Kidney epithelial cell (primary cell): ENCODE data around the gene PCGF1. TPM values are rescaled to one million over a fixed set of nuclear protein-coding genes. Genes with fewer than 3 reads are reported as not detected.

ENCODE experiments used
- DNase-seq: peaks from one replicate; pipeline ENCODE4 v3.0.0-alpha.2; 2010; ENCODE audit warnings: low read depth
- H3K27me3 ChIP-seq: 2 replicates; pipeline ENCODE4 v1.6.0; 2011; ENCODE audit warnings: low read length; ENCODE audit not compliant: control insufficient read depth, insufficient read depth
- H3K36me3 ChIP-seq: 2 replicates; pipeline ENCODE4 v1.5.1; 2011; ENCODE audit warnings: low read length; ENCODE audit not compliant: control insufficient read depth, insufficient read depth
- H3K4me3 ChIP-seq: 2 replicates; pipeline ENCODE4 v1.5.1; 2011; ENCODE audit warnings: low read depth, mild to moderate bottlenecking, control low read depth, low read length
- total RNA-seq: library from RNA; depleted of rRNA; stranded (reverse); fragments of >200 nt; gene quantifications from 2 replicates; pipeline ENCODE4 v1.2.3, GENCODE V29; 2015
- TF ChIP-seq, protein P1 (sequence below): IDR thresholded peaks from 2 replicates; pipeline ENCODE4 v1.5.1; 2011; ENCODE audit warnings: mild to moderate bottlenecking, moderate library complexity, low read length, control low read depth, inconsistent platforms; ENCODE audit not compliant: insufficient read depth, poor library complexity, severe bottlenecking

PCGF1 gene
- total RNA-seq, 1 donor from 2014 or later = 19.3 TPM

DNA sequence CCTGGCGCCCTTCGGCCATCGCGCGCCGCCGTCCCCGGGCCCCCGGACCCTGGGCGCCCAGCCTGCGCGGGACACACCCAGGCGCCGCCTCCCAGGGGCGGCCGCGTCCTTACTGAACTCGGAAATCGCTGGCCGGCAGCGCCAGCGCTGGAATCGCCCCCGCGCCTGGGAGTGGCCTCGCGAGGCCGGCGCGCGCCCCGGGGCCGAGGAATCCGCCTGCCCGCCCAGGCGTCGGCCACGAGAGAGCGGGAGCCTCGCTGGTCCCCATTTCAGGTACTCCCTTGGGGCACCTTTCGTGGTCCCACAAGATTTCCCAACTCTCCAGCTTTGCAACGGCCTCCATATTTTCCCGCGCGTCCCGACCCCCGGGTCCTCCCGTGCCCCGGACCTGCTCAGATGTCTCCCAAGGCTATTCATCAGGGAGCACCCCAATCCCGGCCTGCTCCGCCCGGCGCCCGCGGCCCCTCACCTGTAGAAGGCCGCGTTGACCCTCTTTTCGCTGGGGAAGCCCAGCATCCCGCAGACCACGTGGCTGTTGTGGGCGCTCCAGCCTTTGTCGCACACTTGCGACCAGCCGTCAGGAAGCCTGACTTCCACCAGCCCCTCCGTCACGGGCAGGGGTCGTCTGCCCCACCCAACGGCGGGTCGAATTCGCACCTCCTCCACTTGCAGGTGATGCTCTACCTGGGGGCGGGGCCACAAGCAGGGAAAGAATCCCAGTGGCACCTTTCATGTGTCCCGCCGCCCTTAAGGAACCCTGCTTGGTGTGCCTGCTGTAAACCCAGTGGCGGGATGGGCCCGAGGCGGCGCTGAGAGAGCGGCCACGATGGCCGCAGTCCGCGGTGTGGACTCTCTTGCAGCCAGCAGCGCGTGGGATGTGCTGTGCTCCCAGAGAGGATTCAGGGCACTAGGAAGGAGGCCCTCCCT, 41.7 kb upstream of the PCGF1 start:
- Histone ChIP-seq H3K36me3 (no peaks in the 10 kb centered on the region), H3K27me3 (no peaks in the 10 kb centered on the region), H3K4me3 (peak overlapping the region; percentile 58)
- no peak for DNase-seq
- TF ChIP-seq, protein P1, sequence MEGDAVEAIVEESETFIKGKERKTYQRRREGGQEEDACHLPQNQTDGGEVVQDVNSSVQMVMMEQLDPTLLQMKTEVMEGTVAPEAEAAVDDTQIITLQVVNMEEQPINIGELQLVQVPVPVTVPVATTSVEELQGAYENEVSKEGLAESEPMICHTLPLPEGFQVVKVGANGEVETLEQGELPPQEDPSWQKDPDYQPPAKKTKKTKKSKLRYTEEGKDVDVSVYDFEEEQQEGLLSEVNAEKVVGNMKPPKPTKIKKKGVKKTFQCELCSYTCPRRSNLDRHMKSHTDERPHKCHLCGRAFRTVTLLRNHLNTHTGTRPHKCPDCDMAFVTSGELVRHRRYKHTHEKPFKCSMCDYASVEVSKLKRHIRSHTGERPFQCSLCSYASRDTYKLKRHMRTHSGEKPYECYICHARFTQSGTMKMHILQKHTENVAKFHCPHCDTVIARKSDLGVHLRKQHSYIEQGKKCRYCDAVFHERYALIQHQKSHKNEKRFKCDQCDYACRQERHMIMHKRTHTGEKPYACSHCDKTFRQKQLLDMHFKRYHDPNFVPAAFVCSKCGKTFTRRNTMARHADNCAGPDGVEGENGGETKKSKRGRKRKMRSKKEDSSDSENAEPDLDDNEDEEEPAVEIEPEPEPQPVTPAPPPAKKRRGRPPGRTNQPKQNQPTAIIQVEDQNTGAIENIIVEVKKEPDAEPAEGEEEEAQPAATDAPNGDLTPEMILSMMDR = no peak

- DNase-seq = no peak
- Histone ChIP-seq H3K36me3 (no peaks in the 10 kb centered on the region), H3K27me3 (no peaks in the 10 kb centered on the region)
Observed at GRCh38 chr2:74548285-74548899, 40.9 kb upstream of the PCGF1 start.

DNA sequence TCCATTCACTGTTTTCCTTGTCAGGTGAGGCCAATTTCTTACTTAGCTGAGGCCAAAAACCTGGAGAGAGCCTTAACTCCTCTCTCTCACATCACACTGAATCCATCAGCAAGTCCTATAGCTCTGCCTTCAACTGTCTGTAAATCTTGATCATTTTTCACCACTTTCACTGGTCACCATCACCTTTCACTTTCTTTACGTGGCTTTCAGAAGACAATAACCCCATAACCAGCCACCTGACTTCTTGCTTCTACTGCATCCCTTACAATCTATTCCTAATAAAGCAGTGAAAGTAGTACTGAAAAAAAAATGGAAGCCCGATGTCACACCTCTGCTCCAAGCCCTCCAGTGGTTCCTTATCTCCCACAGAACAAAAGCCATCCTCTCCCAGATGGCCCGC, 38.5 kb upstream of the PCGF1 start:
- TF ChIP-seq, protein P1 = no peak
- DNase-seq = no peak
- H3K27me3 ChIP-seq = no peaks in the 10 kb centered on the region
- H3K4me3 ChIP-seq = no peak overlapping the region
- H3K36me3 ChIP-seq = no peaks in the 10 kb centered on the region

More at GRCh38 chr2:74548285-74548899, 40.9 kb upstream of the PCGF1 start:
- TF ChIP-seq, protein P1 = no peak
- peak overlapping the region; percentile 58 for H3K4me3 ChIP-seq

DNA sequence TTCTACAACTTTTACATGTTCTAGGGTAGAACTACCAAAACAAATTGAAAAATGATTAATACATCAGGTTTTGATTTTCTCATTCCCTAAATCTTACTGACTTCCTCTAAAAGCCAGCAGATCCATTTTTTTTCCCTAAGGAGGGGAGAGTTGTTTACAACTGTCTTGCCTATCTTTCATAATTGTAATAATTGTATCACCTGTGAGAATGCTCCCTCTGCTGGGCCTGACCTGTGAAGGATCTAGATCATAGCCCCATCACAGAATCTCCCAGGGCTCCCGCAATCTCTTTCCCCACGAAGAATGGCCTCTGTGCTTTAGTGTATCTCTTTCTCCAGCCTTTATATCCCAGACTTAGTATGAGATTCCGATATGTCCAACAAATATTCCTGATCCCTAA, 37.1 kb upstream of the PCGF1 start:
- TF ChIP-seq, protein P1 = peak; percentile 12
- H3K36me3 ChIP-seq = no peaks in the 10 kb centered on the region
- H3K4me3 ChIP-seq = no peak overlapping the region
- DNase-seq = no peak
- H3K27me3 ChIP-seq = no peaks in the 10 kb centered on the region

- no peaks in the 10 kb centered on the region for H3K36me3 ChIP-seq
- TF ChIP-seq, protein P1 = no peak
- no peak for DNase-seq
- no peak overlapping the region for H3K4me3 ChIP-seq
- H3K27me3 ChIP-seq = no peaks in the 10 kb centered on the region
Observed at GRCh38 chr2:74542978-74543377, 35.5 kb upstream of the PCGF1 start.

GRCh38 chr2:74540291-74540690, 32.8 kb upstream of the PCGF1 start:
- no peak for DNase-seq
- TF ChIP-seq, protein P1 = no peak
- H3K27me3 ChIP-seq = no peaks in the 10 kb centered on the region

More at GRCh38 chr2:74540291-74540690, 32.8 kb upstream of the PCGF1 start:
- no peak overlapping the region for H3K4me3 ChIP-seq
- no peaks in the 10 kb centered on the region for H3K36me3 ChIP-seq
